Panc1 (cell line): ENCODE results near the gene SSTR5.

Experiments used
- CTCF ChIP-seq: fragments of 450-650 bp; IDR thresholded peaks from 2 replicates; pipeline ENCODE4 v1.5.1; 2017; ENCODE audit warnings: mild to moderate bottlenecking
- POLR2AphosphoS5 ChIP-seq: IDR thresholded peaks from 2 replicates; pipeline ENCODE4 v1.6.1; 2012; ENCODE audit warnings: mild to moderate bottlenecking, low read depth, low read length, moderate library complexity
- REST ChIP-seq, 2 experiments: IDR thresholded peaks; 2 replicates each; pipeline ENCODE4 v1.6.1; 2011 to 2012; ENCODE audit warnings: low read depth in 2 of 2, control low read depth in 1 of 2, low read length in 1 of 2, mild to moderate bottlenecking in 1 of 2, moderate library complexity in 1 of 2; ENCODE audit not compliant: insufficient read depth in 1 of 2
- SIN3A ChIP-seq: IDR thresholded peaks from 2 replicates; pipeline ENCODE4 v1.6.1; 2012; ENCODE audit warnings: low read depth, mild to moderate bottlenecking, low read length, moderate library complexity, borderline replicate concordance; ENCODE audit not compliant: insufficient read depth

- TF ChIP-seq CTCF (no peak), REST (IDR thresholded peaks at IDR 0.05; ENCODE audit: insufficient read depth in 1 of 2, low read depth in 2 of 2, low read length in 1 of 2) (no peak), SIN3A (no peak), POLR2AphosphoS5 (no peak)
These were observed 24.0 kb upstream of the SSTR5 start for GRCh38 chr16:1048442-1049112.
